ENCODE measurements around the gene PAPOLB. TPM values are rescaled to one million over a fixed set of nuclear protein-coding genes. Genes with fewer than 3 reads are reported as not detected.

PAPOLB gene
- total RNA-seq, 1 donor from 2014 or later = 0.07 TPM

DNA sequence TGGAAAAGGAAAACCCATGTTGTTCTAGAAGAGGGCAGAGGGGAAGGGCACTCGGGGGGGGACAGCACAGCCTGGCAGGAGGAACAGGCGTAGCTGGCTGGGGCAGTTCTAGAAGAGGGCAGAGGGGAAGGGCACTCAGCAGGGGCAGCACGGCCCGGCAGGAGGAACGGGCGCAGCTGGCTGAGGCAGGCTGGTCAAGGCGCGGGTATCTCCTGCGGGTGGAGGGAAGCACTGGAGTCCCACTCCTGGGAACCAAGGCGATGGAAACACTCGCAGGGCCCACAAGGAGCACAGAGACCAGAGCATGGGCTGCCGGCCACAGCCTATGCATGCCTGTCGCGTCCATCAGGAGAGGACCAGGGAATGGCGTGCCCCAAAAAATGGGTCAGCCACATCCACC is 36.7 kb downstream of the PAPOLB start:
- no peak for DNase-seq (ENCODE audit: low read depth, low spot score)

- no peak for DNase-seq (ENCODE audit: low read depth, low spot score)
These were observed 37.6 kb downstream of the PAPOLB start for GRCh38 chr7:4824120-4824775.

DNA sequence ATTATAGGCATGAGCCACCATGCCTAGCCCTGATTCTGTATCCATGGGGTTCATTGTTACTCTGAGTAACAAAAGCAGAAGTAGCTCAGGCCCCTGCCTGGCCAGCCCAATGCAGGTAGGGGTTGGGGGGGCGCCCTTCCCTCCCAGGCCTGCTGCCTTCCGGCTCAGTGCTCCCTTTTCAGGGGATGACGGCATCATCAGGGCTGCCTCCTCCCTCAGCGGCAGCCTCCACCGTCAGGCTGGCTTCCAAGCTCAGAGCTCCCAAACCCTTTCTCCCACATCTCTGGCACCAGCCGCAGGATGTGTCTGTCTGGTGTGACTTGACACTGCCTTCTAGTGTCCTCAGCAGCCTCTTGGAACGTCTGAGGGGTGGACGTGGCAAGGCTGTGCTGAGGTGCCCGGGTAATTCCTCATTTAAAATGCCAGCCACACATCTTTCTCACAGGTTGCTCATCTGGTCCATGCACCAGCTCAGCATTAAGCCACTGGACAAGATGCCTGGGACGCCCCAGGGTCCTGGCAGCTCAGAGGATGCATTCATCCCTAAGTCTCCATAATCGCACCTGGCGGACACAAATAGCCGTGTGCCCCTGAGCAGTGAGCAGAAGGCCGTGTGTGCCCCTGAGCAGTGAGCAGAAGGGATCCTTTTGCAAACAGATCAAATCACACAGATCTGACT is 38.2 kb downstream of the PAPOLB start:
- no peak for DNase-seq (ENCODE audit: low read depth, low spot score)

DNA sequence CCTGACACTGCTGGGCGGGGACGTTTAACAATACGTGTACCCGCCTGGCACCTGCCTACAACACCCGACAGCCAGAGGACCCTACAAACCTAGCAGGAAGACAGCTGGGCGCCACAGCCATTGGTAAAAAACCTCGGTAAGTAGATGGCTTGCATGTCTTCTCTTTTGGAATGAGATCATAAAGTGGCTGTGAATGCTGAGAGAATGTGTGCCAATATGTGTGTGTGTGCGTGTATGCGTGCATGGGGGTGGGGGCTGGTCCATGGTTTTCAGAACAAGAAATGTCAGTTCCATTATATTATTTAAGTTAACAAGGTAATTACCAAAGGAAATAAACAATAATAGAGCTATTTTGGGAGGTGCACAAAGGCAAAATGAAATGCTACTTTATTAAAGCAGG is 39.2 kb downstream of the PAPOLB start:
- DNase-seq (ENCODE audit: low read depth, low spot score) = no peak

- no peak for DNase-seq (ENCODE audit: low read depth, low spot score)
These were observed 40.8 kb downstream of the PAPOLB start for GRCh38 chr7:4820967-4821471.

DNA sequence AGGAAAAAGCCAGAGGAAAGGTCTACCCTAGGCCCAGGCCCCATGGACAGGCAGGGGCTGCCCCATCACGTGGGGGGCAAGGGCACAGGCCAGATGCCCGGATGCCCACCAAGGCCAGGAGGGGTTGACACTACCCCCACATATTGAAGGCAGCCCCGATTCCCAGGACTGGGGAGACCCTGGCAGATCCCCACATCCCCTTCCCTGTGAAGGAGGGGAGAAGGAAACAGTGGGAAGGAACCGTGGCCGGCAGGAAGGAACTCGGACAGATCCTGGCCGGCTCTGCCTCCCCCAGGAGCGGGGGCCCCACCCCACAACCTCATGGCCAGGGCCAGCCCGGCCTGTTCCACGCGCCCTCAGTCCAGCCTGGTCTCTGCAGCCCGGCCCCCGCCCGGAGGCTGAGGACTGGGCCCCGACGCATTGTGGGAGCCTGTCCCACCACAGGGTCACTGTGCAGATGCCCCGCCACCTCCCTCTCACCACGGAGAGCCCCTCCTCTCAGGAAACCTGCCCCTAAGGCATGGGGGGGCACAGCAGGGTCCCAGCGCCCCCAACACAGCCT is 41.3 kb downstream of the PAPOLB start:
- no peak for DNase-seq (ENCODE audit: low read depth, low spot score)

- DNase-seq (ENCODE audit: low read depth, low spot score) = no peak
These were observed 42.0 kb downstream of the PAPOLB start for GRCh38 chr7:4819560-4820404.

- DNase-seq (ENCODE audit: low read depth, low spot score) = no peak
These were observed 43.6 kb downstream of the PAPOLB start for GRCh38 chr7:4818000-4818794.

DNA sequence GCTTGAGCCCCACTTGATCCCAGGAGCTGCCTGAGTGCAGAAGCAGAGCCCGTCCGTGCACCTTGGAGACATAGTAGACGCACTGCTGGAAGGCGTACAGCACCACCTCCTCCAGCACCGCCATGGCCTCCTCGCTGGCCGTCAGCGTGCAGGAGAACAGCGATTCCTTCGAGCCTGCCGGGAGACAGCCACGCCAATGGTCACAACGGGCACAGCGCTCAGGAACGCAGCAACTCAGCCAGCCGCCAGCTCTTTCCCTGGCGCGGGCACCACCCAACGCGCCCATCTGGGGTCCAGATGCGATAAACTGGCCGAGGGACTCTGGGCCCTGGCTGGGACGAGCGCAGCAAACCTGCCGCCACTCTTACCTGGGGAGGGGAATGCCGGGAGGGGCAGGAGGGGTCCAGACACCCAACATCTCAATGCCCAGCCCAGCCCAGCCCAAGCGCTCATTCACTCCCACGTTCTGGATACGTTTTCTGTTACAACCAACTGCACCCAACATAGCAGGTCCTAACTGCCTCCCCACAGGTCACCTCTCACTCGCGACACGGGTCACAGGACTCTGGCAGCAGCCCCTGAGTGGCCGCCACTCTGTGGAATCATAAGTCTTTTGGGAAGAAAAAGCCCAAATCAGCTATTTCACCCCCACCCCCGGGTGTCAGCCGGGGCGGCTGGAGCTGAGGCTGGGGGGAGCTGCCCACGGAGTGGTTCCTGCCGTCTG is 44.5 kb downstream of the PAPOLB start:
- no peak for DNase-seq (ENCODE audit: low read depth, low spot score)

- no peak for DNase-seq (ENCODE audit: low read depth, low spot score)
These were observed 45.3 kb downstream of the PAPOLB start for GRCh38 chr7:4816419-4817080.

DNA sequence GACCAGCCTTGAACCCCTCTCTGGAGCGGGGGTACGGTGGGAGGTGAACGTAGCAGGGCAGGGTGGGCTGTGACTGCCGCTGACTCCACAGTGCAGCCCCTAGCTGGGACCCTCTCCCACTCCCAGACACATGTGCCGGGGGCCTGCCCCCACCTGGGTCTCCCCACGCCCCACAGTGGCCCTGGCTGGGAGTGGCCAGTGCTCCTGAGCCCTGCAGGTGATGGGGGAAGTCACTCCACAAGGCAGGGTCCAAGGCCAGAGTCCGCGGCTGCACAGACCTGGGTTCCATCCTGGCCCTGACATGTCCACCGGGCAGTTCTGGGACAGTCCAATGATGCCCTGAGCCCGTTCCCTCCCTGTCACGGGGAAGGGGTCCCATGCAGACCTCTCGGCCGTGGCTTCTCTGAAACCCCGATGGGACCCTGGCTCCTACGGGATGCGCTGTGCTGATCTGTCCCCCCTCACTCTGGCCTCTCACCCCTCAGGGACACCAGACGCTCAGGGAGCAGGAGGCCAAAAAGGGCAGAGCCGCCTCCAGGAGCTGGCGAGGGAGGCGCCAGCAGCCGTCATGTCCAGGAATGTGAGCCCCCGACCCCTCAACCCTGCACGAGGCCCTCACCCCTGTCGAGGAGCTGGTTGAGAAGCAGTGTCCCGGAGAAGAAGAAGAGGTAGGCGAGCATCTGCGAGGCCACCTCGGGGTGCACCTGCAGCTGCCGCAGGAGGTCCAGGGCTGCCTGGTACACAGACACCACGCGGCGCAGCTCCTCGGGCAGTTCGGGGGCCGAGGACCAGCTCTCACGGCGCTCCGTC is 46.0 kb downstream of the PAPOLB start:
- DNase-seq (ENCODE audit: low read depth, low spot score) = no peak

GRCh38 chr7:4815121-4815520 is 46.7 kb downstream of the PAPOLB start:
- no peak for DNase-seq (ENCODE audit: low read depth, low spot score)

DNA sequence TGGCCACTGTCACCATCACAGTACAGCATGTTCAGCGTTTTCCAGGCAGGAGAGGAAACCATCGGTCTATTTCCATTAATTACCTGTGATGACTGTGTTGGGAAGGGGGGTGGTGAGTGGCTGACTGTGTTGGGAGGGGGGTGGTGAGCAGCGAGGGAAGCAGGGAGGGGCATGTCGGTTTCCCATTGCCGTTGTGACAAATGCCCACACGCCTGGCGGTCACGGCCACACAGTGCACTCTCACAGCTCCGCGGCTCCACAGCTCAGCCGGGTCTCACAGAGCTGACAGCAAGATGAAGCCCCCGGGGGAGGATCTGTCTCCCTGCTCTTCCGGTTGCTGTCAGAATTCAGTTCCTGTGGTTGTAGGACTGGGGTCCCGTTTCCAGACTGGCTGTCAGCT is 47.4 kb downstream of the PAPOLB start:
- no peak for DNase-seq (ENCODE audit: low read depth, low spot score)

DNA sequence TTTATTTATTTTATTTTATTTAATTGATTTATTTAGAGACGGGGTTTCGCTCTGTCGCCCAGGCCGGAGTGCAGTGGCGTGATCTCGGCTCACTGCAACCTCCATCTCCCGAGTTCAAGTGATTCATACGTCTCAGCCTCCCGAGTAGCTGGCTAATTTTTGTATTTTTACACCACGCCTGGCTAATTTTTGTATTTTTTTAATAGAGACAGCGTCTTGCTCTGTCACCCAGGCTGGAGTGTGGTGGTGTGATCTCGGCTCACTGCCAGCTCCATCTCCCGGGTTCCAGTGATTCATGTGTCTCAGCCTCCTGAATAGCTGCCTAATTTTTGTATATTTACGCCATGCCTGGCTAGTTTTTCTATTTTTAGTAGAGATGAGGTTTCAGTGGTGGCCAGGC is 52.2 kb downstream of the PAPOLB start:
- DNase-seq (ENCODE audit: low read depth, low spot score) = no peak

GRCh38 chr7:4809091-4809591 is 52.7 kb downstream of the PAPOLB start:
- no peak for DNase-seq (ENCODE audit: low read depth, low spot score)

DNA sequence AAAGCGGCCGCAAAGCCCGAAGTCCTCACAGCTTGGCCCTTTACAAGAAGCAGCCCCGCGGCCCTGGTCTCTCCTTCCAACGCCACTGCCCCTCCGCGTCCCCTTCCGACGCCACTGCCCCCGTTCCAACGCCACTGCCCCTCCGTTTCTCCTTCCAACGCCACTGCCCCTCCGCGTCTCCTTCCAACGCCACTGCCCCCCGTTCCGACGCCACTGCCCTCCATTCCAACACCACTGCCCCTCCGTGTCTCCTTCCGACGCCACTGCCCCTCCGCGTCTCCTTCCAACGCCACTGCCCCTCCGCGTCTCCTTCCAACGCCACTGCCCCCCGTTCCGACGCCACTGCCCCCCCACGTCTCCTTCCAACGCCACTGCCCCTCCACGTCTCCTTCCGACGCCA is 53.3 kb downstream of the PAPOLB start:
- DNase-seq (ENCODE audit: low read depth, low spot score) = no peak

- no peak for DNase-seq (ENCODE audit: low read depth, low spot score)
These were observed 53.8 kb downstream of the PAPOLB start for GRCh38 chr7:4808026-4808425.

All from pulmonary artery endothelial cell (primary cell).